Measurements from ENCODE around the gene AHNAK2.

GRCh38 chr14:105026802-105027563, 48.8 kb upstream of the AHNAK2 start:
- TF ChIP-seq CTCF (conservative IDR thresholded peaks at IDR 0.05 in 1 of 2, IDR thresholded peaks at IDR 0.05 in 1 of 2; ENCODE audit: extremely low read depth in 1 of 2, insufficient read depth in 1 of 2, low read depth in 1 of 2, low read length in 2 of 2) (no peak), EZH2 (IDR thresholded peaks at IDR 0.05; ENCODE audit: borderline replicate concordance, low read length) (no peak)
